ENCODE results near the gene CYP4F11. TPM values are rescaled to one million over a fixed set of nuclear protein-coding genes. Genes with fewer than 3 reads are reported as not detected.
"Not testable (repeated sequence)": the region's sequence is repeated elsewhere in the genome, so short reads cannot be mapped to it uniquely, and the experiment has no call there.

Gene CYP4F11
- total and polyA plus RNA-seq, 9 donors, result not detected

GRCh38 chr19:15900504-15900903 is 33.8 kb downstream of the CYP4F11 start:
- Histone ChIP-seq H3K9me3 (replicated peaks; ENCODE audit: control insufficient read depth, low read depth, low read length) (no peaks in the 10 kb centered on the region), H3K36me3 (ENCODE audit: control insufficient read depth, insufficient read depth, low read length) (no peaks in the 10 kb centered on the region), H3K4me1 (ENCODE audit: control insufficient read depth, insufficient read depth, low read length) (no peaks in the 10 kb centered on the region), H3K27ac (ENCODE audit: low read length) (no peak overlapping the region), H3K27me3 (ENCODE audit: control insufficient read depth, insufficient read depth, low read length) (peaks cover 17% of the 10 kb centered on the region), H3K4me3 (ENCODE audit: low read length) (no peak overlapping the region)
- WGBS (ENCODE audit: insufficient coverage), result 79% methylated on average over 2 of the region's 11 CpGs
- DNase-seq, result no peak

GRCh38 chr19:15900032-15900431 is 34.3 kb downstream of the CYP4F11 start:
- not testable (repeated sequence) for H3K36me3 ChIP-seq (ENCODE audit: control insufficient read depth, insufficient read depth, low read length); H3K4me3 ChIP-seq (ENCODE audit: low read length); H3K27ac ChIP-seq (ENCODE audit: low read length); DNase-seq; H3K4me1 ChIP-seq (ENCODE audit: control insufficient read depth, insufficient read depth, low read length); H3K9me3 ChIP-seq (replicated peaks; ENCODE audit: control insufficient read depth, low read depth, low read length)
- H3K27me3 ChIP-seq (ENCODE audit: control insufficient read depth, insufficient read depth, low read length), result peaks cover 17% of the 10 kb centered on the region
- WGBS (ENCODE audit: insufficient coverage), result 17% methylated on average over 2 of the region's 15 CpGs

GRCh38 chr19:15899561-15899960 is 34.8 kb downstream of the CYP4F11 start:
- H3K4me3 ChIP-seq (ENCODE audit: low read length); DNase-seq; H3K4me1 ChIP-seq (ENCODE audit: control insufficient read depth, insufficient read depth, low read length); H3K36me3 ChIP-seq (ENCODE audit: control insufficient read depth, insufficient read depth, low read length); H3K9me3 ChIP-seq (replicated peaks; ENCODE audit: control insufficient read depth, low read depth, low read length); H3K27ac ChIP-seq (ENCODE audit: low read length): not testable (repeated sequence)
- 4% methylated on average over 28 of the region's 30 CpGs for WGBS (ENCODE audit: insufficient coverage)
- peaks cover 17% of the 10 kb centered on the region for H3K27me3 ChIP-seq (ENCODE audit: control insufficient read depth, insufficient read depth, low read length)

- H3K4me3 ChIP-seq (ENCODE audit: low read length), result no peak within 1 kb of the TSS
- H3K4me1 ChIP-seq (ENCODE audit: control insufficient read depth, insufficient read depth, low read length), result no peaks in the 10 kb centered on the region
- no peak within 1 kb of the TSS for H3K27ac ChIP-seq (ENCODE audit: low read length)
- H3K36me3 ChIP-seq (ENCODE audit: control insufficient read depth, insufficient read depth, low read length), result no peaks in the 10 kb centered on the region
- H3K9me3 ChIP-seq (replicated peaks; ENCODE audit: control insufficient read depth, low read depth, low read length), result no peaks in the 10 kb centered on the region
- WGBS (ENCODE audit: insufficient coverage), result 100% methylated on average over 2 of the region's 3 CpGs
- peaks cover 17% of the 10 kb centered on the region for H3K27me3 ChIP-seq (ENCODE audit: control insufficient read depth, insufficient read depth, low read length)
- no peak for DNase-seq
These were observed 36.5 kb downstream of the CYP4F11 start, which contains the start of gene CYP4F2 for GRCh38 chr19:15897738-15898276. Gene CYP4F2 (minus strand): TSS chr19:15898074. CDS start chr19:15897611, 463 bp downstream.

GRCh38 chr19:15897026-15897737 is 37.1 kb downstream of the CYP4F11 start:
- WGBS (ENCODE audit: insufficient coverage), result 80% methylated on average over 14 of the region's 16 CpGs
- Histone ChIP-seq H3K27me3 (ENCODE audit: control insufficient read depth, insufficient read depth, low read length) (peaks cover 17% of the 10 kb centered on the region), H3K36me3 (ENCODE audit: control insufficient read depth, insufficient read depth, low read length) (no peaks in the 10 kb centered on the region), H3K9me3 (replicated peaks; ENCODE audit: control insufficient read depth, low read depth, low read length) (no peaks in the 10 kb centered on the region), H3K27ac (ENCODE audit: low read length) (no peak overlapping the region), H3K4me3 (ENCODE audit: low read length) (no peak overlapping the region), H3K4me1 (ENCODE audit: control insufficient read depth, insufficient read depth, low read length) (no peaks in the 10 kb centered on the region)
- no peak for DNase-seq

- 68% methylated on average over 3 of the region's 4 CpGs for WGBS (ENCODE audit: insufficient coverage)
- peaks cover 13% of the 10 kb centered on the region for H3K27me3 ChIP-seq (ENCODE audit: control insufficient read depth, insufficient read depth, low read length)
These were observed 38.4 kb downstream of the CYP4F11 start for GRCh38 chr19:15895876-15896430.

GRCh38 chr19:15894359-15894758 is 40.0 kb downstream of the CYP4F11 start:
- Histone ChIP-seq H3K27me3 (ENCODE audit: control insufficient read depth, insufficient read depth, low read length) (no peaks in the 10 kb centered on the region), H3K9me3 (replicated peaks; ENCODE audit: control insufficient read depth, low read depth, low read length) (no peaks in the 10 kb centered on the region), H3K4me3 (ENCODE audit: low read length) (no peak overlapping the region), H3K36me3 (ENCODE audit: control insufficient read depth, insufficient read depth, low read length) (no peaks in the 10 kb centered on the region), H3K27ac (ENCODE audit: low read length) (no peak overlapping the region), H3K4me1 (ENCODE audit: control insufficient read depth, insufficient read depth, low read length) (no peaks in the 10 kb centered on the region)
- 76% methylated on average over 2 of the region's 2 CpGs for WGBS (ENCODE audit: insufficient coverage)
- no peak for DNase-seq

More at GRCh38 chr19:15895876-15896430, 38.4 kb downstream of the CYP4F11 start:
- H3K36me3 ChIP-seq (ENCODE audit: control insufficient read depth, insufficient read depth, low read length), result no peaks in the 10 kb centered on the region
- no peaks in the 10 kb centered on the region for H3K9me3 ChIP-seq (replicated peaks; ENCODE audit: control insufficient read depth, low read depth, low read length)
- no peaks in the 10 kb centered on the region for H3K4me1 ChIP-seq (ENCODE audit: control insufficient read depth, insufficient read depth, low read length)
- DNase-seq, result no peak
- no peak overlapping the region for H3K4me3 ChIP-seq (ENCODE audit: low read length)
- no peak overlapping the region for H3K27ac ChIP-seq (ENCODE audit: low read length)

GRCh38 chr19:15893477-15893876 is 40.9 kb downstream of the CYP4F11 start:
- Histone ChIP-seq H3K9me3 (replicated peaks; ENCODE audit: control insufficient read depth, low read depth, low read length) (no peaks in the 10 kb centered on the region), H3K36me3 (ENCODE audit: control insufficient read depth, insufficient read depth, low read length) (no peaks in the 10 kb centered on the region), H3K27ac (ENCODE audit: low read length) (no peak overlapping the region), H3K4me1 (ENCODE audit: control insufficient read depth, insufficient read depth, low read length) (no peaks in the 10 kb centered on the region), H3K4me3 (ENCODE audit: low read length) (no peak overlapping the region), H3K27me3 (ENCODE audit: control insufficient read depth, insufficient read depth, low read length) (no peaks in the 10 kb centered on the region)
- WGBS (ENCODE audit: insufficient coverage), result 75% methylated on average over 2 of the region's 7 CpGs
- no peak for DNase-seq

GRCh38 chr19:15892012-15892411 is 42.3 kb downstream of the CYP4F11 start:
- WGBS (ENCODE audit: insufficient coverage), result 50% methylated on average over 1 of the region's 6 CpGs
- Histone ChIP-seq H3K9me3 (replicated peaks; ENCODE audit: control insufficient read depth, low read depth, low read length) (no peaks in the 10 kb centered on the region), H3K4me3 (ENCODE audit: low read length) (no peak overlapping the region), H3K27me3 (ENCODE audit: control insufficient read depth, insufficient read depth, low read length) (no peaks in the 10 kb centered on the region), H3K36me3 (ENCODE audit: control insufficient read depth, insufficient read depth, low read length) (no peaks in the 10 kb centered on the region), H3K4me1 (ENCODE audit: control insufficient read depth, insufficient read depth, low read length) (no peaks in the 10 kb centered on the region), H3K27ac (ENCODE audit: low read length) (no peak overlapping the region)
- no peak for DNase-seq

- 58% methylated on average over 4 of the region's 6 CpGs for WGBS (ENCODE audit: insufficient coverage)
- no peak for DNase-seq
- no peak overlapping the region for H3K4me3 ChIP-seq (ENCODE audit: low read length)
- no peaks in the 10 kb centered on the region for H3K36me3 ChIP-seq (ENCODE audit: control insufficient read depth, insufficient read depth, low read length)
- no peak overlapping the region for H3K27ac ChIP-seq (ENCODE audit: low read length)
- no peaks in the 10 kb centered on the region for H3K27me3 ChIP-seq (ENCODE audit: control insufficient read depth, insufficient read depth, low read length)
- no peaks in the 10 kb centered on the region for H3K9me3 ChIP-seq (replicated peaks; ENCODE audit: control insufficient read depth, low read depth, low read length)
- H3K4me1 ChIP-seq (ENCODE audit: control insufficient read depth, insufficient read depth, low read length), result no peaks in the 10 kb centered on the region
These were observed 42.9 kb downstream of the CYP4F11 start for GRCh38 chr19:15891434-15891833.
